OCI-LY7 (cell line): ENCODE measurements around the gene MRPL36. TPM values are rescaled to one million over a fixed set of nuclear protein-coding genes. Genes with fewer than 3 reads are reported as not detected.

Source experiments
- BruUV-seq: library from RNA; stranded (reverse); fragments of 400-500 nt; replicated peaks from 2 replicates; lab custom pipeline; 2021; lab: Mats Ljungman, UMichigan
- CTCF ChIA-PET: fragments of 300-600 bp; sonication (Branson Sonifier 250); formaldehyde crosslinking; loops from one replicate; lab custom pipeline; 2022; ENCODE audit warnings: antibody characterized with exemption; ENCODE audit not compliant: unreplicated experiment; lab: Charles Lee
- POLR2A ChIA-PET: fragments of 300-600 bp; sonication (Branson Sonifier 250); formaldehyde crosslinking; loops from one replicate; lab custom pipeline; 2022; ENCODE audit warnings: antibody characterized with exemption; lab: Charles Lee
- DNase-seq: peaks from one replicate; pipeline ENCODE4 v3.0.0-alpha.2; 2015; ENCODE audit warnings: low spot score
- H2AFZ ChIP-seq: fragments of 200-600 bp; sonication (generic), shearing (Covaris generic); 2 replicates; pipeline ENCODE4 v1.6.1; 2014; ENCODE audit warnings: mild to moderate bottlenecking, antibody characterized with exemption, low read length, moderate library complexity
- H3K27ac ChIP-seq: fragments of 200-600 bp; sonication (generic); 2 replicates; pipeline ENCODE4 v1.5.1; 2014; ENCODE audit warnings: mixed run types, low read depth, mild to moderate bottlenecking, moderate library complexity, low read length, inconsistent platforms; ENCODE audit not compliant: poor library complexity, severe bottlenecking
- H3K36me3 ChIP-seq: fragments of 200-600 bp; sonication (generic); 2 replicates; pipeline ENCODE4 v1.6.1; 2014; ENCODE audit warnings: mild to moderate bottlenecking, antibody characterized with exemption, low read length, moderate library complexity, mixed read lengths; ENCODE audit not compliant: insufficient read depth
- H3K4me1 ChIP-seq: fragments of 200-600 bp; sonication (generic); 2 replicates; pipeline ENCODE4 v1.5.1; 2014; ENCODE audit warnings: mild to moderate bottlenecking, low read length; ENCODE audit not compliant: insufficient read depth, poor library complexity, severe bottlenecking
- H3K4me2 ChIP-seq: fragments of 200-600 bp; sonication (generic); 2 replicates; pipeline ENCODE4 v1.6.1; 2014; ENCODE audit warnings: mild to moderate bottlenecking, low read length
- H3K4me3 ChIP-seq: fragments of 200-600 bp; sonication (generic); 2 replicates; pipeline ENCODE4 v1.5.1; 2014; ENCODE audit warnings: mild to moderate bottlenecking, low read depth, low read length; ENCODE audit not compliant: poor library complexity, severe bottlenecking
- H3K79me2 ChIP-seq: fragments of 200-600 bp; sonication (generic); 2 replicates; pipeline ENCODE4 v1.6.1; 2016; ENCODE audit warnings: low read depth, mild to moderate bottlenecking, low read length, moderate library complexity, mixed read lengths; ENCODE audit not compliant: insufficient read depth
- H3K9me2 ChIP-seq: fragments of 200-600 bp; sonication (generic); 2 replicates; pipeline ENCODE4 v1.6.1; 2016; ENCODE audit warnings: mild to moderate bottlenecking, low read length, mixed read lengths; ENCODE audit not compliant: insufficient read depth
- H3K9me3 ChIP-seq: fragments of 200-600 bp; sonication (generic); 2 replicates; pipeline ENCODE4 v1.6.1; 2014; ENCODE audit warnings: mild to moderate bottlenecking, mixed run types, low read length, mixed read lengths
- H4K20me1 ChIP-seq: fragments of 200-600 bp; sonication (generic); 2 replicates; pipeline ENCODE4 v1.6.1; 2014; ENCODE audit warnings: mild to moderate bottlenecking, antibody characterized with exemption, low read length, moderate library complexity, mixed read lengths; ENCODE audit not compliant: insufficient read depth
- CTCF ChIP-seq: fragments of 200-600 bp; sonication (generic); conservative IDR thresholded peaks from 2 replicates; pipeline ENCODE4 v1.5.1; 2014; ENCODE audit warnings: mild to moderate bottlenecking, antibody characterized with exemption, low read length, moderate library complexity, mixed read lengths
- EZH2phosphoT487 ChIP-seq: fragments of 200-600 bp; sonication (generic); IDR thresholded peaks from 2 replicates; pipeline ENCODE4 v1.6.1; 2018; ENCODE audit warnings: low read depth, borderline replicate concordance, mild to moderate bottlenecking, mixed run types, antibody characterized with exemption, low read length, moderate library complexity, mixed read lengths
- intact Hi-C: fragments of 100-400 bp; cut with micrococcal nuclease; formaldehyde crosslinking; loops from one replicate; pipeline ENCODE4 v1.10.0; 2022; ENCODE audit not compliant: unreplicated experiment
- total RNA-seq, 2 experiments: library from RNA; depleted of rRNA in 1 of 2; stranded (reverse); fragments of >200 nt in 1 of 2; shearing (Covaris generic) in 1 of 2; gene quantifications; 2 replicates each; pipeline ENCODE4 v1.2.3, GENCODE V29; 2014 to 2022

MRPL36 gene
- total RNA-seq, 2 experiments from 2014 or later = 91.7 to 93.8 TPM

- Histone ChIP-seq H3K79me2 (no peaks in the 10 kb centered on the region), H3K36me3 (no peaks in the 10 kb centered on the region), H2AFZ (no peak overlapping the region), H3K4me1 (peaks cover 29% of the 10 kb centered on the region), H3K4me2 (no peak overlapping the region), H3K4me3 (no peak overlapping the region), H4K20me1 (no peaks in the 10 kb centered on the region), H3K9me2 (no peaks in the 10 kb centered on the region), H3K9me3 (no peaks in the 10 kb centered on the region), H3K27ac (no peak overlapping the region)
- no peak for TF ChIP-seq EZH2phosphoT487
- BruUV-seq = no TSS peak
- ChIA-PET POLR2A (no interaction called here), CTCF (no interaction called here)
- no peak for DNase-seq
- intact Hi-C loops = loop anchor here (10.0 kb wide), 2 partner anchors 106 to 386 kb away; no protein-coding TSS in a partner anchor
These were observed 31.2 kb downstream of the MRPL36 start for GRCh38 chr5:1768283-1769000.

- Histone ChIP-seq H3K9me2 (no peaks in the 10 kb centered on the region), H3K9me3 (no peaks in the 10 kb centered on the region), H3K4me3 (no peak overlapping the region), H3K36me3 (no peaks in the 10 kb centered on the region), H3K27ac (no peak overlapping the region), H3K79me2 (no peaks in the 10 kb centered on the region), H3K4me2 (no peak overlapping the region), H3K4me1 (peaks cover 29% of the 10 kb centered on the region), H2AFZ (no peak overlapping the region), H4K20me1 (no peaks in the 10 kb centered on the region)
- ChIA-PET POLR2A (interaction anchor here (1.7 kb wide), 1 partner anchor 14 kb away, joined by 5 read pairs; no protein-coding TSS in a partner anchor), CTCF (no interaction called here)
- BruUV-seq = no TSS peak
- no peak for TF ChIP-seq CTCF
- TF ChIP-seq EZH2phosphoT487 = no peak
- intact Hi-C loops = loop anchor here (10.0 kb wide), 2 partner anchors 107 to 387 kb away; no protein-coding TSS in a partner anchor
- no peak for DNase-seq
These were observed 31.9 kb downstream of the MRPL36 start for GRCh38 chr5:1767524-1768282.

GRCh38 chr5:1765880-1766235 is 33.8 kb downstream of the MRPL36 start:
- Histone ChIP-seq H2AFZ (no peak overlapping the region), H3K9me3 (no peaks in the 10 kb centered on the region), H3K79me2 (no peaks in the 10 kb centered on the region), H3K9me2 (no peaks in the 10 kb centered on the region), H4K20me1 (no peaks in the 10 kb centered on the region), H3K4me3 (no peak overlapping the region), H3K4me1 (peaks cover 21% of the 10 kb centered on the region), H3K36me3 (no peaks in the 10 kb centered on the region), H3K27ac (no peak overlapping the region), H3K4me2 (peak overlapping the region; percentile 58; the same call in 1 of the 2 replicates)
- BruUV-seq = no TSS peak
- POLR2A ChIA-PET = no interaction called here
- CTCF ChIA-PET = no interaction called here
- no peak for TF ChIP-seq EZH2phosphoT487
- no peak for TF ChIP-seq CTCF
- DNase-seq = no peak
- intact Hi-C loops = loop anchor here (1.0 to 10.0 kb wide), 4 partner anchors 33 to 389 kb away; partner anchors contain the start of gene MRPL36
